ENCODE results near the gene PTH2.
A peak's percentile ranks its signal among the peaks of the same experiment; 100 is the strongest.
"Not testable (repeated sequence)": the region's sequence is repeated elsewhere in the genome, so short reads cannot be mapped to it uniquely, and the experiment has no call there.

Gene PTH2

DNA sequence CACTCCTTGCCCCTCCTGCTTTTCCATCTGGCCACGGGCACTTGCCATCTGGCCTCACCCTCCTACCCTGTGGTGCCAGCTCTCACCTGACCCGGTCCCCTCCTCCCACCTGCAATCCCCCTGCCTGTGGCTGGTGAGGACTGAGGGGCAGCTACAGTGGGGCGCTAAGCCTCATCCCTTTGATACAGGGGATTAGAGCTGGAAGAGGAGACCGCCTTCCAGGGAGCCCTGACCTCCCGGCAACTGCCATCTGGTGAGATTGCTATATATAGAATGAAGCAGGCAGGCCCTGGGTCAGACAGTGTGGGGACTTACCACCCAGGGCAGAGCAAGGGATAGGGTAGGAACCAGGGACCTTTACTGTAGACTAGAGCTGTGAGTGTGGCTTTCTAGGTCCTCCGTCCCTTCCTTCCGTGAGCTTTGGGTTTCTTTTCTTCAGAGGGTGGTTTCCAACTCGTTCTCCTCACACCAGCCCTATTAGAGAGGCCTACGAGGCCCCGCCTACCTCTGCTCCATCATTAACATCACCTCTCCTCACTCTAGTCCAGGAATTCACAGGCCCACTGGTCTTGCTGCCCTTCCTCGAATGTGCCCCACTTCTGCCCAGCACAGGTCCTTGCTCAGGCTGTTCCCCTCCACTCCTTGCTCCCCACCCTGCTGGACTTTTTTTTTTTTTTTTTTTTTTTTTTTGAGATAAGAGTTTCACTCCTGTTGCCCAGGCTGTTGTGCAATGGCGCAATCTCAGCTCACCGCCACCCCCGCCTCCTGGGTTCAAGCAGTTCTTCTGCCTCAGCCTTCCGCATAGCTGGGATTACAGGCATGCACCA is 27.4 kb downstream of the PTH2 start:
- Mint-ChIP-seq H3K4me3 (no peak overlapping the region), H3K4me1 (peaks cover 18% of the 10 kb centered on the region), H3K27ac (no peak overlapping the region), H3K36me3 (ENCODE audit: low read depth) (no peaks in the 10 kb centered on the region), H3K9me3 (no peaks in the 10 kb centered on the region), H3K27me3 (peaks cover 5% of the 10 kb centered on the region)
- DNase-seq, result no peak
- ATAC-seq, result no peak

DNA sequence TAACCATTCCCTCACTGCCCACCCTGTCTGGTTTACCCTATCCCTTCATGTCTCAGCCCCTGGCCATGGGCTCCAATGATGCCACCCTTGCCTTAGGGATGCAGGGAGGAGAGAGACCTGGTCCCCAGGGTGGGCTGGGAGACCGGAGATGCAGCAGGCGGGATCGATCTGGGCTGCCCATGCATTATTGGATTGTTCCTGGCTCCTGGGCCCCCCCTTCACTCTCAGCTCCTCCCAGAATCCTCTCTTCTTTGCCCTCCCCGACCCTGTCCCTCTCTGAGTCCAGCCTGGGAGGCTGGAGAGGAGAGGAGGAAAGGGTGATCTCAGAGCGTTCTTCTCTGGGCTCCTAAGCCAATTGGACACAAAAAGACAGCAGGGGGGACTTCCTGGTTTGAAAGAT is 29.4 kb downstream of the PTH2 start:
- ATAC-seq (no peak), DNase-seq (no peak)
- Mint-ChIP-seq H3K4me3 (no peak overlapping the region), H3K4me1 (peaks cover 17% of the 10 kb centered on the region), H3K9me3 (no peaks in the 10 kb centered on the region), H3K27me3 (peaks cover 5% of the 10 kb centered on the region), H3K27ac (no peak overlapping the region), H3K36me3 (ENCODE audit: low read depth) (no peaks in the 10 kb centered on the region)

DNA sequence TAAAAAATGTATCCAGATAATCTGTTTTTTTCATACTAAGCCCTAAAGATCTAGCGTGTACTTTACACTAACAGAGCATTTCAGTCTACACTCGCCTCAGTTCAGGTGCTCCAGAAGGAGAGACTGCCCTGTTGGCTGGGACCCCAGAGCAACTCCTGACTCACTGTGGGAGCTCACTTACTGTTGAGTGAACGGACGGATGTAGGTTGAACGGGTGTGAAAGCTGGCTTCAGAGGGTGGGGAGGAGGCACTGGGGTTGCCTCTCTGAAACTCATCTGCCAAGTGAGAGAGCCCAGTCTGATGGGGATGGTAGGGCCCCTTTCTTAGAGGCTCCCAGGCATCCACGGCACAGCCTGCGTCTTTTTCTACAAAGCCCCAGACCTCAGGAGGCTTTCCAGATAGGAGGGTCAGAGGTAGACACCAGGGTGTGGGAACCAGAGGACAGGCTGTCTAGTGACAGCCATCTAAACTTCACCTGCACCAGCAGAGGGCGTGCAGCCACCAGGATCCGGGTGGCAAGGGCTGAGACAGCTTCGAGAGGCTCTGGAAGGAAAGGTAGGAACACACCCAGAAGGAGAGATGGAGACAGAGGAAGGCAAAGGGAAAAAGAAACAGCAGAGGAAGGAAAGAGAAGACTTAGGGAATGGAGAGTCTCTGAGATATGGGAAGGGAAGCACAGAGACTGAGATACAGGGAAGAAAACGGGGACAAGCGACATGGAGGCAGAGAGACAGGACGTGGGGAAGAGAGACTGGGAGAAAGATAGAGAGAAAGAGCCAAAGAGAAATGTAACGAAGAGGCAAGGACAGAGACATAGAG is 31.5 kb downstream of the PTH2 start:
- no peaks in the 10 kb centered on the region for H3K9me3 Mint-ChIP-seq
- H3K27ac Mint-ChIP-seq, result peak overlapping the region; percentile 49
- H3K27me3 Mint-ChIP-seq, result peaks cover 5% of the 10 kb centered on the region
- H3K4me3 Mint-ChIP-seq, result no peak overlapping the region
- DNase-seq (peak; percentile 77), ATAC-seq (peak; percentile 89)
- H3K36me3 Mint-ChIP-seq (ENCODE audit: low read depth), result no peaks in the 10 kb centered on the region
- peaks cover 23% of the 10 kb centered on the region for H3K4me1 Mint-ChIP-seq

DNA sequence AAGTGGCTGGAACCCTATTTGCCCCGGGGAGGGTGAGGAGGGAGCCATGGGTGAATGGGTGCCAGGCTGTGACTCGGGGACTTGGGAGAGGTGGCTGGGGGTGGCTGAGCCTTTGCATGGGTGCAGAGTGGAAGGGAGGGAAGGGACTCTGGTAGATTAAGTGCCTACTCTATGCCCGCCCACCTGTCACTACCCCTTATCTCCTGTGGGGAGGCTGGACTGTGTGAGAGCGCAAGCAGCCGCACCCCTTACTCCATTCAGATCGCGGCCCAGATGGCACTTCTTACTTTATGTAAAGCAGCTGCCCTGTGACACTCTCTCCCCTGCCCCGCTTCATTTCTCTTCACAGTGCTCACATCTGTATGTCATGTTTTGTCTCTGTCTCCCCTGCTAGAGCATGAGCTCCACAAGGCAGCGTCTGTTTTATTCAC is 32.3 kb downstream of the PTH2 start:
- Mint-ChIP-seq H3K27ac (no peak overlapping the region), H3K36me3 (ENCODE audit: low read depth) (no peaks in the 10 kb centered on the region), H3K9me3 (no peaks in the 10 kb centered on the region), H3K4me3 (no peak overlapping the region), H3K27me3 (peaks cover 5% of the 10 kb centered on the region), H3K4me1 (peaks cover 23% of the 10 kb centered on the region)
- DNase-seq, result no peak
- ATAC-seq, result no peak

DNA sequence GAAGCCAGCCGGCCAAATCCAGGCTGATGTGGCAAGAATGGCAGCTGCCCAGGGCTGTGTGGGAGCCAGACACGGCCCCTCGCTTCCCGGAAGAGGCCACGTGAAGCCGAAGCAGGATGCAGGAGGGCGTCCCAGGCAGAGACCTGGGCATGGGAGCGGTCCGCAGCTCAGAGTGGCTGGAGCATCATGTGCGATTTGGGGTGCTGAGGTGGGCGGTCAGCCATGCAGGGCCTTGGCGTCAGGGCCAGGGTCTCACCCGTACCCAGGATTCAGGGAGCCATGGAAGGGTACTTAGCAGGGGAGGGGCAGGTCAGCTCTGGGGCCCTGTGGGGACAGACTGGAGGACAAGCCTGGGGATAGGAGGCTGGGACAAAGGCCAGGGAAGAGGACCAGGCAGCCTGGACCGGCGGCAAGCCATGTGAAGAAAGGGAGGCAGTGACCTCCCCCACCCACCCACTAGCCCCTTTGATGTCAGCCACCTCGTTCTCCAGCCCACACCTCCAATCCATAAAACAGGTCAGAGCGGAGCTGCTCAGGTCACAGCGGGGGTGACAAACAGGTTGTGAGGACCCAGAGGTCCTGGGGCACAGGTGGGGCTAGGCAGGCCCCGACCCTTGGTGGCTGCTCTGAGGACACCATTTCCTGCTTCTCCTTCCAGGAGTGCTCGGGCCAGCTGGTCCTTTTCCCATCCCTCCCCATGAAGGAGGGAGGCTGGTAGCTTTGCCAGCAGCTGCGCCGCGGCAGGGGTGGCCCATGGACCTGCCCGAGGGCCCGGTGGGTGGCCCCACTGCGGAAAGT is 32.9 kb downstream of the PTH2 start:
- Mint-ChIP-seq H3K9me3 (no peaks in the 10 kb centered on the region), H3K27me3 (peaks cover 5% of the 10 kb centered on the region), H3K4me1 (peaks cover 23% of the 10 kb centered on the region), H3K36me3 (ENCODE audit: low read depth) (no peaks in the 10 kb centered on the region), H3K27ac (no peak overlapping the region), H3K4me3 (no peak overlapping the region)
- DNase-seq, result no peak
- ATAC-seq, result no peak

DNA sequence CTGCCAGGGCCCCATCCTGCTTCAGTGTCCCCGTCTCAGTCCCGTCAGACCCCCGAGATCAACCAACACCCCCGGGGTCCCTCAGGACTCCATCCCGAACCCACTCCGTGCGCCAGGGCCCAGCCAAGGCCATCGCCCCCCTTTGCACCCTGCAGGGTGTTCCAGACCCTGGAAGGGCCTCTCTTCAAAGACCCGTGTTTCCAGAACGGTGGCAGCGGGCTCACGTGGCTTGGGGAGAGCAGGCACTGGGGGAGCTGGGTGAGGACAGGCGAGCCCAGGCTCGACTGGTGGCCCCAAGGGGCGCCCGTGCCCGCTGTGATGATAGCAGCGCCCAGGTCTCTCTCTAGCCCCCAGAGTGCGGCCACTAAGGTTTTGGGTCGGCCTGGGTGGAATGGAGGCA is 33.8 kb downstream of the PTH2 start:
- ATAC-seq (no peak), DNase-seq (no peak)
- Mint-ChIP-seq H3K4me1 (peaks cover 23% of the 10 kb centered on the region), H3K27ac (no peak overlapping the region), H3K4me3 (no peak overlapping the region), H3K9me3 (no peaks in the 10 kb centered on the region), H3K27me3 (peaks cover 4% of the 10 kb centered on the region), H3K36me3 (ENCODE audit: low read depth) (no peaks in the 10 kb centered on the region)

DNA sequence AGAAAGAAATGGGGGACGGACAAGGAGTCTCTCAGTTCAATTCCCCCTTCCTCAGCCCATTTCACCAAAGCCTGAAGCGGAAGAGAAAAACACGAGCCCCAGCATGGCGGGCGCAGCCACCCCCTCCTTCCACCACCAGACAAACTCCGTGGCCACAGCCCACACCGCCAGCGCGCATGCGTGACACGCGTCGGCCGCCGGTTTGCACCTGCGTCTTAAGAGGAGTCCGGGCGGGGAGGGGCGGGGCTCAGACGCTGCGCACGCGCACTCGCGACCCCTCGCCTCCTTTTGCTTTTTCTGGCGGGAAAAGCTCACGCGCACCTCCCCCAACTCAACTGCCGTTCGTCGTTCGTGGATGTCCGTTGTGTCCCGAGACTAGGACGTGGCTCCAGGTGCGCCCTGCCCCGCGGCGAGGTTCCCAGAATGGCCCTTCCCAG is 35.3 kb downstream of the PTH2 start, which contains the start of gene KASH5:
Gene KASH5 (plus strand): TSS at position 314 of the 437 bp plus-strand sequence. CDS start 2,635 bp downstream, outside the sequence.
- peak; percentile 77 for DNase-seq
- H3K4me1 Mint-ChIP-seq, result peaks cover 23% of the 10 kb centered on the region
- no peak for ATAC-seq

DNA sequence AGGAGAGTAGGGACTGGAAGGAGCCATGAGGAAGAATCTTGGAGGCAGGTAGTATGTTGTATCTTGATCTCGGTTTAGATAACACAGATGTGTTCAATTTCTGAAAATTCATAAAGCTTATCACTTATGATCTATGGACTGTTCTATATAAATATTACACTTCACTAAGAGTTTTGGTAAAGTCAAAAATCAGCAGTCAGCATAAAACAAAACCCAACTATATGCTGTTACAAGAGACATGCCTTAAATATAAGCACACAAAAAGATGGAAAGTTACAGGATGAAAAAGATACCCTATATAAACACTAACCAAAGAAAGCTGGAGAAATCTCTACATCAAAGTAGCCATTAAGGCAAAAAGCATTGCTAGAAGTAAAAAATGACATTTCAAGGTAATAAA is 39.6 kb downstream of the PTH2 start:
- no peak for DNase-seq
- Mint-ChIP-seq H3K27me3 (peaks cover 4% of the 10 kb centered on the region), H3K36me3 (ENCODE audit: low read depth) (peaks cover 5% of the 10 kb centered on the region), H3K4me1 (peaks cover 12% of the 10 kb centered on the region), H3K4me3 (no peak overlapping the region), H3K9me3 (peaks cover 7% of the 10 kb centered on the region), H3K27ac (no peak overlapping the region)
- no peak for ATAC-seq

More for the DNA sequence above, 35.3 kb downstream of the PTH2 start, which contains the start of gene KASH5:
- peaks cover under 1% of the 10 kb centered on the region for H3K9me3 Mint-ChIP-seq
- H3K27me3 Mint-ChIP-seq, result peaks cover 4% of the 10 kb centered on the region
- H3K4me3 Mint-ChIP-seq, result peak within 1 kb of the TSS; percentile 49
- peak within 1 kb of the TSS; percentile 79 for H3K27ac Mint-ChIP-seq
- peaks cover 2% of the 10 kb centered on the region for H3K36me3 Mint-ChIP-seq (ENCODE audit: low read depth)

DNA sequence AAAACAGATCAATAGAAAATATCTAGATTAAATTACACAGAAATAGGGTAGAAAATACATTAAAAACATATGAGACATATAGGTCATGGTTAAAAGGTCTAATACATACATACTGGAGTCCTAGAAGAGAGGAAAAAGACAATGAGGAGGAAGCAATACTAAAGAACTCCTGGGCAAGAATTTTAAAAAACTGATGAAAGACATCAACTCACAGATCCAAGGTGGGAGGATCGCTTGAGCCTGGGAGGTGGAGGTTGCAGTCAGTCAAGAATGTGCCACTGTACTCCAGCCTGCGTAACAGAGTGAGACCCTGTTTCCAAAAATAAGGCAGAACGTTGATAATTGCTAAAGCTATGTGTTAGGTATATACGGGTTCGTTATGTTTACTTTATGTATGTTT is 40.6 kb downstream of the PTH2 start:
- peaks cover 7% of the 10 kb centered on the region for H3K9me3 Mint-ChIP-seq
- peaks cover 6% of the 10 kb centered on the region for H3K27me3 Mint-ChIP-seq
- DNase-seq (no peak), ATAC-seq (no peak)
- H3K27ac Mint-ChIP-seq, result no peak overlapping the region
- H3K4me1 Mint-ChIP-seq, result peaks cover 4% of the 10 kb centered on the region
- H3K4me3 Mint-ChIP-seq, result no peak overlapping the region
- H3K36me3 Mint-ChIP-seq (ENCODE audit: low read depth), result peaks cover 5% of the 10 kb centered on the region

DNA sequence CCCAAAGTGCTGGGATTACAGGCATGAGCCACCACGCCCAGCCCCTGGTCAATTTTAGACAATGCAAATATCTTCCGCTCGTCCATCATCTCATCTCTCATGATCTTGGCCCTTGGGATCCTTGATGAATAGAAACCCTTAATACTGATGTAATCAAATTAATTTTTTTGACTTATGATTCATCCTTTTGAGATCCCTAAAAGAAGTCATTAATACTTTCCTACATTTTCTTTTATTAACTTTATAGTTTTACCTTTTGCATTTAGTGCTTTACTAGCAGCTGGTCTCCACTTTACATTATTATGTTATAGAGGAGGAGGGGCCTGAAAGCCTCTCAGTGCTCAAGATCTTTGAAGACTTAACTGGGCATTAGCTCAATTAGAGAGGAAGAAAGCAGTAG is 42.9 kb downstream of the PTH2 start:
- H3K27me3 Mint-ChIP-seq, result peaks cover 12% of the 10 kb centered on the region
- H3K9me3 Mint-ChIP-seq, result peaks cover 7% of the 10 kb centered on the region
- no peak overlapping the region for H3K4me3 Mint-ChIP-seq
- H3K27ac Mint-ChIP-seq, result no peak overlapping the region
- peaks cover 5% of the 10 kb centered on the region for H3K36me3 Mint-ChIP-seq (ENCODE audit: low read depth)
- H3K4me1 Mint-ChIP-seq, result no peaks in the 10 kb centered on the region
- DNase-seq (no peak), ATAC-seq (no peak)

DNA sequence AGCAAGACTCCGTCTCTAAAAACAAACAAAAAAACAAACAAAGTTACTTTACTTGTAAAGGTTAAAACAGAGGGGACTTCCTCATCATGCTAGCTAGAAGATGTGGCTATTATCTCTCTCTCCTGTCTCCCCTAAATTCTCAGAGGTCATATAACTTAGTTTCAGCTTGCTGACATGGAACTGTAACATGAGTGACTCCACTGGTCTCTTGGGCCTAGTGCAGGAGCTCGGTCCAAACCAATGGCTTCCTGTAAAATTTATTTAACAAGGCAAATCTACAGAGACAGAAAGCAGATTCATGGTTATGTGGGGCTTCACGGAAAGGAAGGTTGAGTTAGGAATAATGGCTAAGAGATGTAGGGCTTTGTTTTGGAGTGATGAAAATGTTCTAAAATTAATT is 44.7 kb downstream of the PTH2 start:
- Mint-ChIP-seq H3K27me3 (peaks cover 16% of the 10 kb centered on the region), H3K36me3 (ENCODE audit: low read depth) (peaks cover 4% of the 10 kb centered on the region), H3K4me3 (no peak overlapping the region), H3K4me1 (no peaks in the 10 kb centered on the region), H3K9me3 (peaks cover 7% of the 10 kb centered on the region), H3K27ac (no peak overlapping the region)
- ATAC-seq, result no peak
- no peak for DNase-seq

DNA sequence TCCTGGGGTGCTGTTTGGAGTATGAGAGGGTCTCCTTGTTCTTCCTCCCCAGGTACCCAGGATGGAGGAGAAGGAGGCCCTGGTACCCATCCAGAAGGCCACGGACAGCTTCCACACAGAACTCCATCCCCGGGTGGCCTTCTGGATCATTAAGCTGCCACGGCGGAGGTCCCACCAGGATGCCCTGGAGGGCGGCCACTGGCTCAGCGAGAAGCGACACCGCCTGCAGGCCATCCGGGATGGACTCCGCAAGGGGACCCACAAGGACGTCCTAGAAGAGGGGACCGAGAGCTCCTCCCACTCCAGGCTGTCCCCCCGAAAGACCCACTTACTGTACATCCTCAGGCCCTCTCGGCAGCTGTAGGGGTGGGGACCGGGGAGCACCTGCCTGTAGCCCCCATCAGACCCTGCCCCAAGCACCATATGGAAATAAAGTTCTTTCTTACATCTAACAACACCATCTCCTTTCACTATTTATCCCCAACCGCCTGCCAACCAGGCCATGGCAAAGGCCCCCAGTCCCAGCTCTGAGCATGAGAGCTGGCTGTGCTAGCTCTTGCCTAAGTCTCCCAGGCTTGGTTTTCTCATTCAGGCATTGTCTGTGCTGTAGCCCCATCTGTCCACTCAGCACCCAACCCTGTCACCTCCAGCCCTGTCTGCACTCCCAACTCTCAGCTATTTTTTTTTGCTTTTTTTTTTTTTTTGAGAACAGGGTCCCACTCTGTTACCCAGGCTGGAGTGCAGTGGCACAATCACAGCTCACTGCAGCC is 48.4 kb downstream of the PTH2 start:
- Mint-ChIP-seq H3K27me3 (peaks cover 16% of the 10 kb centered on the region), H3K36me3 (ENCODE audit: low read depth) (no peaks in the 10 kb centered on the region), H3K9me3 (no peaks in the 10 kb centered on the region), H3K4me3 (no peak overlapping the region), H3K27ac (no peak overlapping the region), H3K4me1 (no peaks in the 10 kb centered on the region)
- DNase-seq (no peak), ATAC-seq (no peak)

DNA sequence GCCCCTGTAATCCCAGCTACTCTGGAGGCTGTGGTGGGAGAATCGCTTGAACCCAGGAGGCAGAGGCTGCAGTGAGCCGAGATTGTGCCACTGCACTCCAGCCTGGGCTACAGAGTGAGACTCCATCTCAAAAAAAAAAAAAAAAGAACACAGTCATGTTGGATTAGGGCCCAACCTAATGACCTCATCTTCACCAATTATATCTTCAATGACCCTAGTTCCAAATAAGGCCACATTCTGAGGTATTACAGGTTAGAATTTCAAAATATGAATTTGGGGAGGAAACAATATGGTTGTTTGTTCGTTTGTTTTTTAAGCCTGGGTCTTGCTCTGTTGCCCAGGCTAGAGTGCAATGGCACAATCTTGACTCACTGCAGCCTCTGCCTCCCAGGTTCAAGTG is 50.1 kb downstream of the PTH2 start:
- H3K27me3 Mint-ChIP-seq, result peaks cover 18% of the 10 kb centered on the region
- not testable (repeated sequence) for H3K36me3 Mint-ChIP-seq (ENCODE audit: low read depth); DNase-seq; H3K27ac Mint-ChIP-seq; H3K4me1 Mint-ChIP-seq; H3K9me3 Mint-ChIP-seq; H3K4me3 Mint-ChIP-seq; ATAC-seq
